Thyroid gland (tissue), 4 donors: ENCODE data around the gene CHRNA7.

Experiments
- POLR2A ChIP-seq, 2 donors: fragments of 450-650 bp; IDR thresholded peaks; one replicate each; pipeline ENCODE4 v1.6.1; 2017; ENCODE audit warnings: antibody characterized with exemption in 2 of 2, mild to moderate bottlenecking in 2 of 2, moderate library complexity in 1 of 2
- TF ChIP-seq, protein P1 (sequence below), 6 experiments: fragments of 200-600 bp in 3 of 6; fragments of 450-650 bp in 3 of 6; sonication (generic) in 3 of 6; IDR thresholded peaks; one replicate each; pipeline ENCODE4 v1.5.1; 2016 to 2019; ENCODE audit warnings: antibody characterized with exemption in 6 of 6, mild to moderate bottlenecking in 2 of 6, inconsistent platforms in 1 of 6, moderate library complexity in 1 of 6

DNA sequence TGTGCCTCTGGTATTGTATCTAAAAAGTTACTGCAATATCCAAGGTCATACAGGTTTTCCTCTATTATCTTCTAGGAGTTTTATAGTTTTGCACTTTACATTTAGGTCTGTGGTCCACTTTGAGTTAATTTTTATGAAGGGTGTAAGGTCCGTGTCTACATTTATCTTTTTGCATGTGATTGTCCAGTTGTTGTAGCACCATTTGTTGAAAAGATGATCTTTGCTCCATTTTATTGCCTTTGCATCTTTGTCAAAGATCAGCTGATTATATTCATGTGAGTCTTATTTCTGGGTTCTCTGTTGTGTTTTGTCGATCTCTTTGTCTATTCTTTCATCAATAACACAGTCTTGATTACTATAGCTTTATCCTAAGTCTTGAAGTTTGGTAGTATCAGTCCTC is 6.7 kb downstream of the CHRNA7 start:
- TF ChIP-seq, protein P1, sequence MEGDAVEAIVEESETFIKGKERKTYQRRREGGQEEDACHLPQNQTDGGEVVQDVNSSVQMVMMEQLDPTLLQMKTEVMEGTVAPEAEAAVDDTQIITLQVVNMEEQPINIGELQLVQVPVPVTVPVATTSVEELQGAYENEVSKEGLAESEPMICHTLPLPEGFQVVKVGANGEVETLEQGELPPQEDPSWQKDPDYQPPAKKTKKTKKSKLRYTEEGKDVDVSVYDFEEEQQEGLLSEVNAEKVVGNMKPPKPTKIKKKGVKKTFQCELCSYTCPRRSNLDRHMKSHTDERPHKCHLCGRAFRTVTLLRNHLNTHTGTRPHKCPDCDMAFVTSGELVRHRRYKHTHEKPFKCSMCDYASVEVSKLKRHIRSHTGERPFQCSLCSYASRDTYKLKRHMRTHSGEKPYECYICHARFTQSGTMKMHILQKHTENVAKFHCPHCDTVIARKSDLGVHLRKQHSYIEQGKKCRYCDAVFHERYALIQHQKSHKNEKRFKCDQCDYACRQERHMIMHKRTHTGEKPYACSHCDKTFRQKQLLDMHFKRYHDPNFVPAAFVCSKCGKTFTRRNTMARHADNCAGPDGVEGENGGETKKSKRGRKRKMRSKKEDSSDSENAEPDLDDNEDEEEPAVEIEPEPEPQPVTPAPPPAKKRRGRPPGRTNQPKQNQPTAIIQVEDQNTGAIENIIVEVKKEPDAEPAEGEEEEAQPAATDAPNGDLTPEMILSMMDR (IDR thresholded peaks at IDR 0.05): no peak
- no peak for TF ChIP-seq POLR2A (IDR thresholded peaks at IDR 0.05)
